IMR-90 (cell line): Measurements from ENCODE around the gene ZNF385B. TPM values are rescaled to one million over a fixed set of nuclear protein-coding genes. Genes with fewer than 3 reads are reported as not detected.

Experiments used
- ATAC-seq: fragments of 200-7000 bp; cut with Tn5 transposase; 2 replicates; pipeline ENCODE4 v1.9.1; 2020; ENCODE audit warnings: low read depth, mild to moderate bottlenecking, moderate library complexity
- BruUV-seq: library from RNA; stranded (reverse); fragments of 400-500 nt; replicated peaks from 2 replicates; lab custom pipeline; 2021; lab: Mats Ljungman, UMichigan
- CTCF ChIA-PET: fragments of 300-600 bp; formaldehyde crosslinking; extraction: SDS; loops from one replicate; lab custom pipeline; 2021; ENCODE audit warnings: antibody characterized with exemption; lab: Yijun Ruan, JAX
- POLR2A ChIA-PET: fragments of 300-600 bp; sonication (Branson Sonifier 250); formaldehyde crosslinking; loops from one replicate; lab custom pipeline; 2022; ENCODE audit warnings: antibody characterized with exemption; ENCODE audit not compliant: unreplicated experiment; lab: Charles Lee
- DNase-seq: peaks from one replicate; pipeline ENCODE4 v3.0.0; 2013
- H2AFZ ChIP-seq: replicated peaks from 2 replicates; pipeline ENCODE3; 2013; ENCODE audit warnings: low read length, mild to moderate bottlenecking; ENCODE audit not compliant: poor library complexity
- H2AK5ac ChIP-seq: 2 replicates; pipeline ENCODE4 v1.6.1; 2013; ENCODE audit warnings: low read depth, low read length, inconsistent platforms
- H2AK9ac ChIP-seq: replicated peaks from 2 replicates; pipeline ENCODE3; 2013; ENCODE audit warnings: mild to moderate bottlenecking, low read depth, low read length, moderate library complexity; ENCODE audit not compliant: poor library complexity
- H2BK120ac ChIP-seq: 2 replicates; pipeline ENCODE4 v1.6.1; 2013; ENCODE audit warnings: low read depth, low read length, inconsistent platforms
- H2BK15ac ChIP-seq: 3 replicates; pipeline ENCODE4 v1.6.1; 2013; ENCODE audit warnings: low read depth, low read length, inconsistent platforms
- H2BK20ac ChIP-seq: 2 replicates; pipeline ENCODE4 v1.6.1; 2013; ENCODE audit warnings: low read depth, mild to moderate bottlenecking, inconsistent platforms, low read length, moderate library complexity
- H2BK5ac ChIP-seq: 2 replicates; pipeline ENCODE4 v1.6.1; 2013; ENCODE audit warnings: mild to moderate bottlenecking, low read depth, low read length, inconsistent platforms; ENCODE audit not compliant: poor library complexity, severe bottlenecking
- H3K14ac ChIP-seq: replicated peaks from 2 replicates; pipeline ENCODE4 v1.6.1; 2013; ENCODE audit warnings: low read depth, low read length, inconsistent platforms
- H3K18ac ChIP-seq: 2 replicates; pipeline ENCODE4 v1.6.1; 2013; ENCODE audit warnings: low read depth, low read length, control low read depth
- H3K23ac ChIP-seq: 2 replicates; pipeline ENCODE4 v1.6.1; 2013; ENCODE audit warnings: low read depth, low read length, inconsistent platforms
- H3K27ac ChIP-seq: 2 replicates; pipeline ENCODE4 v1.5.1; 2013; ENCODE audit warnings: mild to moderate bottlenecking, control low read depth, low read length; ENCODE audit not compliant: insufficient read depth
- H3K27me3 ChIP-seq: 2 replicates; pipeline ENCODE4 v1.6.1; 2013; ENCODE audit warnings: low read length; ENCODE audit not compliant: control insufficient read depth, insufficient read depth
- H3K36me3 ChIP-seq: 2 replicates; pipeline ENCODE4 v1.6.1; 2013; ENCODE audit warnings: low read length, mixed read lengths; ENCODE audit not compliant: control insufficient read depth, insufficient read depth
- H3K4ac ChIP-seq: 2 replicates; pipeline ENCODE4 v1.6.1; 2013; ENCODE audit warnings: low read depth, low read length, inconsistent platforms
- H3K4me1 ChIP-seq: 2 replicates; pipeline ENCODE4 v1.6.1; 2013; ENCODE audit warnings: low read length, mixed read lengths; ENCODE audit not compliant: control insufficient read depth, insufficient read depth
- H3K4me2 ChIP-seq: 2 replicates; pipeline ENCODE4 v1.6.1; 2013; ENCODE audit warnings: low read depth, mild to moderate bottlenecking, control low read depth, low read length, moderate library complexity
- H3K4me3 ChIP-seq: 2 replicates; pipeline ENCODE4 v1.5.1; 2013; ENCODE audit warnings: low read depth, mild to moderate bottlenecking, control low read depth, low read length, moderate library complexity; ENCODE audit not compliant: insufficient read depth
- H3K56ac ChIP-seq: 2 replicates; pipeline ENCODE4 v1.6.1; 2013; ENCODE audit warnings: low read length, inconsistent platforms; ENCODE audit not compliant: insufficient read depth; ENCODE audit errors: extremely low read depth
- H3K79me1 ChIP-seq, 2 experiments: 2 replicates each; pipeline ENCODE4 v1.6.1; 2013; ENCODE audit warnings: low read length in 2 of 2, inconsistent platforms in 1 of 2, low read depth in 1 of 2
- H3K9ac ChIP-seq: 2 replicates; pipeline ENCODE4 v1.6.1; 2013; ENCODE audit warnings: low read depth, low read length, control low read depth
- H3K9me1 ChIP-seq: 2 replicates; pipeline ENCODE4 v1.6.1; 2013; ENCODE audit warnings: low read length, inconsistent platforms; ENCODE audit not compliant: insufficient read depth
- H3K9me3 ChIP-seq: 2 replicates; pipeline ENCODE4 v1.6.1; 2013; ENCODE audit warnings: low read length; ENCODE audit not compliant: control insufficient read depth, insufficient read depth
- H4K20me1 ChIP-seq: 2 replicates; pipeline ENCODE4 v1.6.1; 2013; ENCODE audit warnings: low read length, inconsistent platforms; ENCODE audit not compliant: insufficient read depth
- H4K5ac ChIP-seq: 2 replicates; pipeline ENCODE4 v1.6.1; 2013; ENCODE audit warnings: mild to moderate bottlenecking, low read depth, low read length, control low read depth
- H4K8ac ChIP-seq, 2 experiments: 2 replicates each; pipeline ENCODE4 v1.6.1; 2013; ENCODE audit warnings: low read depth in 2 of 2, low read length in 2 of 2, control low read depth in 1 of 2, inconsistent platforms in 1 of 2
- H4K91ac ChIP-seq: 2 replicates; pipeline ENCODE4 v1.6.1; 2013; ENCODE audit warnings: low read depth, low read length, inconsistent platforms; ENCODE audit not compliant: insufficient read depth
- CHD1 ChIP-seq: IDR thresholded peaks from 2 replicates; pipeline ENCODE4 v1.6.1; 2012; ENCODE audit warnings: low read depth, low read length, improper control_type of control experiment
- ELK1 ChIP-seq: fragments of 150-350 bp; IDR thresholded peaks from 2 replicates; pipeline ENCODE4 v1.6.1; 2016; ENCODE audit warnings: low read depth, mild to moderate bottlenecking, low read length, moderate library complexity, borderline replicate concordance
- FOS ChIP-seq: fragments of 150-350 bp; IDR thresholded peaks from 2 replicates; pipeline ENCODE4 v1.6.1; 2016; ENCODE audit warnings: low read depth, low read length
- MXI1 ChIP-seq: IDR thresholded peaks from 2 replicates; pipeline ENCODE4 v1.6.1; 2012; ENCODE audit warnings: low read depth, mild to moderate bottlenecking, low read length, moderate library complexity, borderline replicate concordance
- POLR2A ChIP-seq: IDR thresholded peaks from 2 replicates; pipeline ENCODE4 v1.6.1; 2012; ENCODE audit warnings: mild to moderate bottlenecking, low read depth, low read length
- RAD21 ChIP-seq: IDR thresholded peaks from 2 replicates; pipeline ENCODE4 v1.6.1; 2012; ENCODE audit warnings: low read length, improper control_type of control experiment
- RCOR1 ChIP-seq: IDR thresholded peaks from 2 replicates; pipeline ENCODE4 v1.6.1; 2012; ENCODE audit warnings: mild to moderate bottlenecking, low read length, improper control_type of control experiment; ENCODE audit not compliant: insufficient replicate concordance
- WGBS, 2 experiments: methylation state at CpG; one replicate each; pipeline versions ENCODE4 v1.1.5 to v1.1.7; 2013; ENCODE audit warnings: missing lambda C conversion rate in 2 of 2; ENCODE audit not compliant: insufficient read length in 1 of 2; ENCODE audit errors: extremely low coverage in 2 of 2; 5-methylcytosine and 5-hydroxymethylcytosine counted together
- dilution Hi-C: fragments of 300-500 bp; cut with HindIII; formaldehyde crosslinking; loops from one replicate; pipeline ENCODE4 v1.14.3; 2018; ENCODE audit warnings: low sequenced_read_pairs; ENCODE audit not compliant: unreplicated experiment
- in situ Hi-C: fragments of 300-500 bp; cut with MboI; formaldehyde crosslinking; loops from 3 replicates; pipeline ENCODE4 v1.14.3; 2019; ENCODE audit warnings: low sequenced_read_pairs, inconsistent platforms, mixed read lengths
- intact Hi-C: fragments of 100-400 bp; cut with micrococcal nuclease; formaldehyde crosslinking; loops from 2 replicates; pipeline ENCODE4 v1.10.0; 2022
- polyA plus RNA-seq, 3 experiments: library from polyadenylated mRNA; depleted of rRNA; stranded (reverse); fragments of >200 nt; gene quantifications; 2 replicates each; pipeline ENCODE4 v1.2.3, GENCODE V29; 2012; ENCODE audit warnings: low replicate concordance in 1 of 3
- total RNA-seq: library from RNA; depleted of rRNA; stranded (reverse); fragments of >200 nt; gene quantifications from 2 replicates; pipeline ENCODE4 v1.2.3, GENCODE V29; 2012

Gene ZNF385B
- total and polyA plus RNA-seq, 2 of the 4 experiments (the other 2 are of a cell fraction): not detected

DNA sequence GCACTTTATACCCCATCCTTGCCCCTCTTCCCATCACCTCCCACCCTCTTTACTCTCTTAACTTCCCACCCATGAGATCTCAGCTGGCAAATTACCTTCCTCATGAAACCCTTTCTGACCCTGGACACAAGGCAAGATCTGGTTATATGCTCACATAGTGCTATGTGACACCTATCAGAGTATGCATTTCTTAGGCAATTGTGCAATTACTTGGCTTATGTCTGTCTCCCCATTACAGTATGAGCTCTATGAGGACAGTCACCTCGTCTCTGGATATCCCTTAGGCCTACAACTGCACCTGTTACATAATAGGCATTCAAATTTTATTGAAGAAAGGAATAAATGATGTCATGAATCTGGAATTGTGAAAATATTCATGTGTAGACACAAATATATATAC is 91.4 kb downstream of the ZNF385B start:
- ChIA-PET CTCF (no interaction called here), POLR2A (no interaction called here)
- no peak overlapping the region for H3K14ac ChIP-seq
- no peaks in the 10 kb centered on the region for H3K9me1 ChIP-seq
- no peak overlapping the region for H3K9ac ChIP-seq
- no peak overlapping the region for H2BK20ac ChIP-seq
- no peaks in the 10 kb centered on the region for H3K9me3 ChIP-seq
- H3K79me1 ChIP-seq: no peaks in the 10 kb centered on the region
- no peak overlapping the region for H3K56ac ChIP-seq
- no peak overlapping the region for H3K4ac ChIP-seq
- no peak overlapping the region for H2AK9ac ChIP-seq
- H3K4me1 ChIP-seq: no peaks in the 10 kb centered on the region
- H3K27me3 ChIP-seq: no peaks in the 10 kb centered on the region; the same call in 1 of the 2 replicates
- DNase-seq (no peak), ATAC-seq (no peak)
- no peak overlapping the region for H3K4me2 ChIP-seq
- H4K20me1 ChIP-seq: no peaks in the 10 kb centered on the region
- H2AK5ac ChIP-seq: no peak overlapping the region
- no peak overlapping the region for H2AFZ ChIP-seq
- no peak for TF ChIP-seq RAD21
- no peak for TF ChIP-seq FOS
- no peak for TF ChIP-seq POLR2A
- TF ChIP-seq CHD1: no peak
- TF ChIP-seq RCOR1: no peak
- no peak for TF ChIP-seq MXI1
- no peak for TF ChIP-seq ELK1
- H2BK5ac ChIP-seq: no peak overlapping the region
- H4K8ac ChIP-seq: no peak overlapping the region
- H3K36me3 ChIP-seq: no peaks in the 10 kb centered on the region
- no peak overlapping the region for H3K23ac ChIP-seq
- H2BK15ac ChIP-seq: no peak overlapping the region
- WGBS, 2 experiments: no CpG with 5 or more reads among the region's 1 CpG
- dilution Hi-C loops: no loop called here
- H3K4me3 ChIP-seq: no peak overlapping the region
- no TSS peak for BruUV-seq
- H4K5ac ChIP-seq: no peak overlapping the region
- in situ Hi-C loops: no loop called here
- intact Hi-C loops: no loop called here
- no peak overlapping the region for H3K27ac ChIP-seq
- no peak overlapping the region for H3K18ac ChIP-seq
- no peak overlapping the region for H4K91ac ChIP-seq
- H2BK120ac ChIP-seq: no peak overlapping the region
